HL-60 (cell line): ENCODE data around the gene SLC35F3.

Experiments used
- TF ChIP-seq, protein P1 (sequence below): IDR thresholded peaks from one replicate; pipeline ENCODE4 v1.5.1; 2011; ENCODE audit warnings: low read length, control low read depth, inconsistent platforms; ENCODE audit not compliant: insufficient read depth
- TF ChIP-seq, protein P2 (sequence below): IDR thresholded peaks from 2 replicates; pipeline ENCODE4 v1.6.1; 2012; ENCODE audit warnings: low read depth; ENCODE audit not compliant: insufficient replicate concordance

DNA sequence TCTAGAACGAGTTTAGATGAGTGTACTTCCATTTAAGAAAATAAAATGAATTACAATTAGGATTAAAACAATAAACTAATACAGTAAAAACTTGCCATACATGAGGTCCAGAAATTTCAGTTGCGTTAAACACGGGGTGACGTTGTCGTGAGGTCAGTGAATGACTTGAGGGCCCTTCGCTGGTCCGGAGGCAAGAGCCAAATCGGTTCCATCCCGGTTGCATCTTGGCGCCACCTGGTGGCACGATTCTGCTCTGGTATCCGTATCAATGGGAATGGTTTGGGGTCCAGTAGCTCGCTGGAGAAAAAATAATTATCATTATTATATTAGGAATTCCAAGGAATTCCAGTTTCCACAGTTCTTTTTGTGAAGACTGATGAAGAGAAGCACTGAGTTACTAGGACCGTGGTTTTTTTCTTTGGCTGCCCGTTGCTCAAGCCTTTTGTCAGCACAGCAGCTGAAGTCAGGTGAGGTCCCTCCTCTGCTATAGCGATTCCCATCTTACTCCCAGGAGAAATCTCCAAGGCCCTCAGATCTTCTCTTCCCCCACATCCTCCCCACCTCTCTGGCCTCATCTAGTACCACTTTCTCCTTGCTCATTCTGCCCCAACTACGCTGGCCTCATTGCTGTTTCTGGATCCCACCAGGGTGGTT is 161.4 kb downstream of the SLC35F3 start:
- TF ChIP-seq, protein P1, sequence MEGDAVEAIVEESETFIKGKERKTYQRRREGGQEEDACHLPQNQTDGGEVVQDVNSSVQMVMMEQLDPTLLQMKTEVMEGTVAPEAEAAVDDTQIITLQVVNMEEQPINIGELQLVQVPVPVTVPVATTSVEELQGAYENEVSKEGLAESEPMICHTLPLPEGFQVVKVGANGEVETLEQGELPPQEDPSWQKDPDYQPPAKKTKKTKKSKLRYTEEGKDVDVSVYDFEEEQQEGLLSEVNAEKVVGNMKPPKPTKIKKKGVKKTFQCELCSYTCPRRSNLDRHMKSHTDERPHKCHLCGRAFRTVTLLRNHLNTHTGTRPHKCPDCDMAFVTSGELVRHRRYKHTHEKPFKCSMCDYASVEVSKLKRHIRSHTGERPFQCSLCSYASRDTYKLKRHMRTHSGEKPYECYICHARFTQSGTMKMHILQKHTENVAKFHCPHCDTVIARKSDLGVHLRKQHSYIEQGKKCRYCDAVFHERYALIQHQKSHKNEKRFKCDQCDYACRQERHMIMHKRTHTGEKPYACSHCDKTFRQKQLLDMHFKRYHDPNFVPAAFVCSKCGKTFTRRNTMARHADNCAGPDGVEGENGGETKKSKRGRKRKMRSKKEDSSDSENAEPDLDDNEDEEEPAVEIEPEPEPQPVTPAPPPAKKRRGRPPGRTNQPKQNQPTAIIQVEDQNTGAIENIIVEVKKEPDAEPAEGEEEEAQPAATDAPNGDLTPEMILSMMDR = peak; percentile 50
- TF ChIP-seq, protein P2, sequence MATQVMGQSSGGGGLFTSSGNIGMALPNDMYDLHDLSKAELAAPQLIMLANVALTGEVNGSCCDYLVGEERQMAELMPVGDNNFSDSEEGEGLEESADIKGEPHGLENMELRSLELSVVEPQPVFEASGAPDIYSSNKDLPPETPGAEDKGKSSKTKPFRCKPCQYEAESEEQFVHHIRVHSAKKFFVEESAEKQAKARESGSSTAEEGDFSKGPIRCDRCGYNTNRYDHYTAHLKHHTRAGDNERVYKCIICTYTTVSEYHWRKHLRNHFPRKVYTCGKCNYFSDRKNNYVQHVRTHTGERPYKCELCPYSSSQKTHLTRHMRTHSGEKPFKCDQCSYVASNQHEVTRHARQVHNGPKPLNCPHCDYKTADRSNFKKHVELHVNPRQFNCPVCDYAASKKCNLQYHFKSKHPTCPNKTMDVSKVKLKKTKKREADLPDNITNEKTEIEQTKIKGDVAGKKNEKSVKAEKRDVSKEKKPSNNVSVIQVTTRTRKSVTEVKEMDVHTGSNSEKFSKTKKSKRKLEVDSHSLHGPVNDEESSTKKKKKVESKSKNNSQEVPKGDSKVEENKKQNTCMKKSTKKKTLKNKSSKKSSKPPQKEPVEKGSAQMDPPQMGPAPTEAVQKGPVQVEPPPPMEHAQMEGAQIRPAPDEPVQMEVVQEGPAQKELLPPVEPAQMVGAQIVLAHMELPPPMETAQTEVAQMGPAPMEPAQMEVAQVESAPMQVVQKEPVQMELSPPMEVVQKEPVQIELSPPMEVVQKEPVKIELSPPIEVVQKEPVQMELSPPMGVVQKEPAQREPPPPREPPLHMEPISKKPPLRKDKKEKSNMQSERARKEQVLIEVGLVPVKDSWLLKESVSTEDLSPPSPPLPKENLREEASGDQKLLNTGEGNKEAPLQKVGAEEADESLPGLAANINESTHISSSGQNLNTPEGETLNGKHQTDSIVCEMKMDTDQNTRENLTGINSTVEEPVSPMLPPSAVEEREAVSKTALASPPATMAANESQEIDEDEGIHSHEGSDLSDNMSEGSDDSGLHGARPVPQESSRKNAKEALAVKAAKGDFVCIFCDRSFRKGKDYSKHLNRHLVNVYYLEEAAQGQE = no peak
